ENCODE results near the gene RNASE1. TPM values are rescaled to one million over a fixed set of nuclear protein-coding genes. Genes with fewer than 3 reads are reported as not detected.
A peak's percentile ranks its signal among the peaks of the same experiment; 100 is the strongest.

Gene RNASE1
- total and polyA plus RNA-seq, 8 donors, result 51.6 to 604 (median 237) TPM

- peaks cover 1 to 23% (median 9%) of the 10 kb centered on the region in 4 donors for H3K4me1 ChIP-seq
- TF ChIP-seq POLR2AphosphoS5 (IDR thresholded peaks at IDR 0.05) (no peak), POLR2A (IDR thresholded peaks at IDR 0.05) (no peak), CTCF (IDR thresholded peaks at IDR 0.05) (no peak), EP300 (IDR thresholded peaks at IDR 0.05) (no peak)
- H3K27ac ChIP-seq, result no peak overlapping the region
- no peaks in the 10 kb centered on the region for H3K36me3 ChIP-seq
- WGBS, 5 donors, result 26 to 37% (median 29%) methylated on average over 7 of the region's 7 CpGs
- DNase-seq, result peak in 1 of 2 donors; percentile 20
- H3K27me3 ChIP-seq, result no peaks in the 10 kb centered on the region
- H3K9me3 ChIP-seq, result no peaks in the 10 kb centered on the region
- no peak overlapping the region for H3K4me3 ChIP-seq
- intact Hi-C loops (cut with DNase I; ENCODE audit: low total_unique reads), result no loop called here
Measured at GRCh38 chr14:20811986-20812975, 9.6 kb upstream of the RNASE1 start.

GRCh38 chr14:20809917-20810316, 7.3 kb upstream of the RNASE1 start:
- no peak overlapping the region for H3K4me3 ChIP-seq
- no peaks in the 10 kb centered on the region for H3K36me3 ChIP-seq
- no peak for DNase-seq
- intact Hi-C loops (cut with DNase I; ENCODE audit: low total_unique reads), result no loop called here
- H3K27ac ChIP-seq, result no peak overlapping the region
- no peaks in the 10 kb centered on the region for H3K9me3 ChIP-seq
- peaks cover 6 to 34% (median 11%) of the 10 kb centered on the region in 4 donors for H3K4me1 ChIP-seq
- 66 to 83% (median 76%) methylated on average over 5 of the region's 5 CpGs for WGBS, 5 donors
- TF ChIP-seq POLR2A (IDR thresholded peaks at IDR 0.05), result no peak
- no peak for TF ChIP-seq CTCF (IDR thresholded peaks at IDR 0.05)
- no peak for TF ChIP-seq EP300 (IDR thresholded peaks at IDR 0.05)
- no peak for TF ChIP-seq POLR2AphosphoS5 (IDR thresholded peaks at IDR 0.05)
- H3K27me3 ChIP-seq, result no peaks in the 10 kb centered on the region

GRCh38 chr14:20808162-20808483, 5.5 kb upstream of the RNASE1 start:
- Histone ChIP-seq H3K4me3 (no peak overlapping the region), H3K4me1 (peaks cover 9 to 50% (median 14%) of the 10 kb centered on the region in 4 donors), H3K9me3 (no peaks in the 10 kb centered on the region), H3K27ac (peak overlapping the region in 4 of 5 donors; percentile 28 to 65 (median 41)), H3K36me3 (no peaks in the 10 kb centered on the region), H3K27me3 (no peaks in the 10 kb centered on the region)
- DNase-seq, result no peak
- WGBS, 5 donors, result 27 to 48% (median 45%) methylated on average over 3 of the region's 3 CpGs
- TF ChIP-seq EP300 (IDR thresholded peaks at IDR 0.05) (no peak), CTCF (IDR thresholded peaks at IDR 0.05) (no peak), POLR2A (IDR thresholded peaks at IDR 0.05) (no peak), POLR2AphosphoS5 (IDR thresholded peaks at IDR 0.05) (no peak)
- intact Hi-C loops (cut with DNase I; ENCODE audit: low total_unique reads), result no loop called here

- no peaks in the 10 kb centered on the region for H3K36me3 ChIP-seq
- no peak overlapping the region for H3K4me3 ChIP-seq
- intact Hi-C loops (cut with DNase I; ENCODE audit: low total_unique reads), result no loop called here
- TF ChIP-seq CTCF (IDR thresholded peaks at IDR 0.05) (no peak), POLR2AphosphoS5 (IDR thresholded peaks at IDR 0.05) (peak in 1 of 3 donors; percentile 34)
- H3K27me3 ChIP-seq, result no peaks in the 10 kb centered on the region
- WGBS, 5 donors, result 13 to 33% (median 19%) methylated on average over 6 of the region's 6 CpGs
- peak in 1 of 2 donors; percentile 36 for DNase-seq
- H3K9me3 ChIP-seq, result no peaks in the 10 kb centered on the region
- H3K27ac ChIP-seq, result peak overlapping the region; percentile 21 to 65 (median 31)
- peaks cover 10 to 54% (median 16%) of the 10 kb centered on the region in 4 donors for H3K4me1 ChIP-seq
Measured at GRCh38 chr14:20807304-20808161, 4.9 kb upstream of the RNASE1 start.
